Hypothalamus (tissue), 51 donors: Measurements from ENCODE around the gene ZER1.
A peak's percentile ranks its signal among the peaks of the same experiment; 100 is the strongest.

ENCODE experiments used
- DNase-seq, 51 donors: peaks; one replicate each; lab custom pipeline; 2025; lab: John Stamatoyannopoulos, UW

Gene ZER1

DNA sequence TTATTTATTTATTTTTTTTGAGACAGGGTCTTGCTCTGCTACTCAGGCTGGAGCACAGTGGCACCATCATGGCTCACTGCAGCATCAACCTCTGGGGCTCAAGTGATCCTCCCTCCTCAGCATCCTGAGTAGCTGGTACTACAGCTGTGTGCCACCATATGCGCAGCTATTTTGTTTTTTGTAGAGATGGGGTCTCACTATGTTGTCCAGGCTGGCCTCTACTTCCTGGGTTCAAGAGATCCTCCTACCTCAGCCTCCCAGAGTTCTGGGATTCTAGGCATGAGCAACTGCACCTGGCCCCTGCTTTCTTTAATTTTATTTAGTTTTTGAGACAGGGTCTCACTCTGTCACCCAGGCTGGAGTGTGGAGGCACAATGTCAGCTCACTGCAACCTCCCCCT is 28.3 kb downstream of the ZER1 start:
- no peak for DNase-seq

DNA sequence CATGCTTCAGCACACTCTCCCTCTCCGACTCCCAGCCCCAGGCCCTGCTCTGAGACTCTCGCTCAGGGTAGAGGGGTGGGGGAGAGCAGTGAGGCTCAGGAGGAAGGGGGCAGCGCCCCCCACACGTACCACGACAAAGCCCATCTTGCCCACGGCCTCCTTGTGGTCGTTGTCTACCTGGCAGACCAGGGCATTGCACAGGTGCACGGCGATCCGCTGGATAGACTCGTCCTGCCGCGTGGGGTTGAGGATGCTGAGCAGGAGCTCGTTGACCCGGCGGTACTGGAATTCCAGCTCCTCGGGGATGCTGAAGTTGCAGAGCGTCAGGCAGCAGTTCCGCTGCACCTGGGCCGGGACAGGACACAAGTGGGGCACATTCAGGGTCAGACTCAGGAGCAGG is 29.3 kb downstream of the ZER1 start:
- no peak for DNase-seq

DNA sequence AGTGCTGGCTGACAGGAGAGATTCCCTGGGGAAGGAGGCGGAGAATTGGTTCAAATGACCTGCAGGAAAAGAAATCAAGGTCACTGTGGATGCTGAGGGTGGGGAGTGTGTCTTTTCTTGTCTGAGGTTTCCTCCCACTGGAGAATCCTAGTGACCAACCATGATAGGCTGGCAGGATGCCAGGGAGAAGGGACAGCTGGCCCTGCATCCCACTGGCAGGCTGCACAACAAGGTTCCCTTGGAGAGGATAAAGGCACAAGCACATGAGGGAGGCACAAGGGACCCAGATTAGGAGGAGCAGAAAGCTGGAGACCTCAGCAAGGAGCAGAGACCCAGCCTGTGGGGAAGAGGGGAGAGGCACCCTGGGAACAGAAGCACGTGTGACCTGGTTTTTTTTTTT is 36.4 kb downstream of the ZER1 start:
- peak in 20 of 51 donors; percentile 10 to 55 (median 28) for DNase-seq

DNA sequence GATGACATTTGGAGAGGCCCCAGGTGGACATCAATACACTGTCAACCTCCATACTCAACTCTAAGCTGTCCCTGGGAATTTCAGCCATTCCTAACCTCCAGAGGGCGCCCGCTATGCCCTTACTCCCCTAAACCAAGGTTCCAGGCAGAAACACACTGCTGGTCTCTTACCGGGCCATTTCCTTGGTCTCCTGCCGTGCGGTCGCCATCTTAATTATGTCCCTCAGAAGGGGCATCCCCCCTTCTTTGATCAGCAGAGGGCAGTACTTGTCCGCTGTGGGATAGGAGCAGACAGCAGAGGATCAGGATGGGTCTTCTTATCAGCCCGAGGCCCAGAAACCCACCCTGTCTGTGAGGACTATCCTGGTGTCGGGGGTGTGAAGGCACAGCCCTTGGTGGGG is 38.5 kb downstream of the ZER1 start:
- DNase-seq: peak in 33 of 51 donors; percentile 7 to 61 (median 32)

DNA sequence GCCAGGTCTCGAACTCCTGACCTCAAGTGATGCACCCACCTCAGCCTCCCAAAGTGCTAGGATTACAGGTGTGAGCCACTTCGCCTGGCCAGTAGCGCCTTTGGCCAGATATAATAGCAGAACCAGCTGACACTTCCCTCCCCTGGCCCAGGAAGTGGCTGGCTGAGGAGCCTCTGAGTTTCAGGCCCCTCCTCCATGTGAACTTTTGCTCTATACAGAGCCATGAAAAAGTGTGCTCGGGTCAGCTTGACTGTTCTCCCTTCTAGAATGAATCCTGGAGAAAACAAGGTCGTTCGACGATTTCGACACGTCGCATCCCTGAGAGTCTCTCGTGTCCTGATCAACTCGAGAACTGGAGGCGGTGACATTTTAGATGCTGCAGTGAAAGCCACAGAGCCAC is 39.2 kb downstream of the ZER1 start:
- DNase-seq: no peak

DNA sequence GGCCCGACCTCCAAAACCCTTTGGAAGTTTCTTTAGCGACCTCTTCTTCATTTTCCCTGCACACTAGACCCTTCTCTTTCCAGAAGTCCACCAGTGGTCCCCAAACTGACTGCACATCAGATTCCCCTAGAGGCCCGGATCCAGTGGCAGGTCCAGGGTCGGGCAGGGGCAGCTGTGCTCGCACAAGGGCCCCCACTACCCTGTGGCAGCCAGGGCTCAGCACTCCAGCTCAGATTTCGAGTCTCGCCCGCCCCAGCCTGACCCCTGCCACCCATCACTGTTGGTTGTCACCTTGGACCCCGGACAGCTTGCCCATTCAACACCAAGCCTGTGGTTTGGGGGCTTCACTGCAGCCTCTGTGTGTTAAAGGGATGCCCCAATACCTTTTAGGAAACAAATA is 40.0 kb downstream of the ZER1 start:
- DNase-seq: no peak

DNA sequence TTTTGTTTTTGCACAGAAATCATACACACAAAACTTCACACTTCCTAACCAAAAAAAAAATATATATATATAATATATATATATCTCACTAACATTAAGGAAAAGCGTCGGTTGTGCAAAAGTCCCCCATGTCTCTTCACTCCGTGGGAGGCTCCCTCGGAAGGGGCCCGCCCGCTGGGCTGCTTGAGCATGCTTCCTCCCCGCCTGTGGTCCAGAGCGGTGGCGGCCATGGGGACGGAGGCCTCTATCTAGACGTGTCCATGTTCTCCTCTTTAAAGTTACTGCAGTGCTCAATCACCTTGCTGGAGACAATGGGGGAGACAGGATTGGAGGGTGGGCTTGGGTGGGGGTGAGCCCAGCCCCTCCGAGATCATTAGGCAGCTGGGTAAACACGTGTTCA is 40.6 kb downstream of the ZER1 start:
- DNase-seq: no peak

DNA sequence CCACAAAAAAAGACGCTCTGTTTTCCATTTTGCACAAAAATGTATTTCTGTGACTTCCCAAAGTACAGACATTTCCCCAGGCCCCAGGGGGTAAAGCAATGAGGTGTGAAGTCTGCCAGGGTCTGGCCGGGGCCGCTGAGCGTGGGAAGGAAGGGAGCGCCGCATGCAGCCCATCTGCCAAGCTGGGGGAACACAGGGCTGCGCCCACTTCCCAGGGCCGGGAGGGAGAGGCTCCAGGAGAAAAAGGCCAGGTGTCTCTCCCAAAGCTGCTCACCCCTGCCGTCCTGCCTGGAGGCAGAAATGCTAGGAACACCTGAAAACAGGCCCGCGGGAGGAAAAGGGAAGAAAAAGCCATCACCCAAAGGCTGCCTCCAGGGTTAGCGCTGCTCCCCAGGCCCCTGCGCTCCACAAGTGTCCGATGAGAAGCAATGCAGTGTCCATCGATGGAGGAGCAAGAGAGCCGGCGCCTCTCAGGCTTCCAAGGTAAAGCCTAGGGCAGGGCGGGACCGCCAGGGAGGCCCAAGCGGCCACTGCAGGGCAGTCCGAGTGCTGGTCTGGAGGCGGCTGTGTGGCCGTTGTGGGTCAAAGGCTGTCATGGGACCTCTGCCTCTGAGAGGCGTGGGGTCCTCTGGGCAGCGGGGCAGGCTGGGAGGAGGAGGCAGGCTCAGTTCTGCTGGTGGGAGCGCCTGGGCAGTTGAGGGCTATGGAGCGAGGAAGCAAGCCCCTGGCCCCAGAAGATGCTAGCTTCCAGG is 41.8 kb downstream of the ZER1 start:
- no peak for DNase-seq

DNA sequence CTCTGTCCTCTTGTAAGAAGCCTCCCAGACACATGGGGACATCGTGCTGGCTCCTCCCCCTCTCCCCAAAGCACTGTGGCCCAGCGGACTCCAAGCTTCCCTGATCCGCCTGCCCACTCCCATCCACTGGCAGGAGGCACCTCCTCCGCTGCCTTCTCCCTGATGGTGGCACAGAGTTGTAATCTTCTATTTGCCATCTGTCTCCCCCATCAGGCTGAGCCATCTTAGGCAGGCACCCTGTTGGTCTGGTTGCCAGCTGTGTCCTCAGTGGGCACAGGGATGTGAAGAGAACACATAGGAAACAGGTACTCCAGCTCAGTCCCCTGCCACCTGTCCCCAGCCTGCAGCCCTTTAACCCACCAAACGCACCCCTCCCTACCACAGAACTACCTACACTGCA is 42.4 kb downstream of the ZER1 start:
- DNase-seq: no peak

DNA sequence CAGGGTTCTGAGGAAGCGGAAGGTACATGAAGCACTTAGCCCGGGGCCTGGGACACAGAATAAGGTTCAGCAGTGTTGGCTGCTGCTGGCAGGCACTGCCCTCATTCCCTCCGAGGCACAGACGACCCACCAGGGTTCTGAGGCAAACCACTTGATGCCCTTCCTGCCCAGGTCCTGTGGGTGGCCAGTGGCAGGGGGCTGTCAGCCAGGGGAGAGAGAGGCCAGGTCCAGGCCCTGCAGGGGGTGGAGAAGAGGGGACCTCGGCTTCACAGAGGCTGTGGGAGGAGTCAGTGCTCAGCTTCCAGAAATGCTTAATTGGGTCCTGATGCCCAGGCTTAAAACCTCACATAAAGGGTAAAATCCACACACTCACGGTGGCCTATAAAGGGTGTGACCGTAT is 43.4 kb downstream of the ZER1 start:
- DNase-seq: no peak

DNA sequence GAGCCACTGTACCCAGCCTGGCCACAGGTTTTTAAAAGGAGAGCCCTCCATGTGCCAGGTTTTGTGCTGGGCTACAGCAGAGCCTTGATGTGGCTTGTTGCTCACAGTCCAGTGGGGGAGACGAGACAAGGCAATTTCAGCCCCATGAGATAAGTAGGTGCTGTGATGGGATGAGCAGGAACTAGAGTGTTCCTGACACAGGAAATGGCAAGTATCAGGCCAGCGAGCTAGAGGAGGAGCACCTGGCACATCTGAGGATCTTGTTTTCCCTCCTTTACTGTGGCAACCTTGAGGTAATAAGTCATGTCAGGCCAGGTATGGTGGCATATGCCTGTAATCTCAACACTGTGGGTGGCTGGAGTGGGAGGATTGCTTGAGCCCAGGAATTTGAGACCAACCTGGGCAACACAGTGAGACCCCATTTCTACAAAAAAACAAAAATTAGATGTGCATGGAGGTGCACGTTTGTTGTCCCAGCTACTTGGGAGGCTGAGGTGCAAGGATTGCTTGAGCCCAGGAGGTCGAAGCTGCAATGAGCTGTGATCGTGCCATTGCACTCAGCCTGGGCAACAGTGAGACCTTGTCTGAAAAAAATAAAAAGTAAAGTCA is 44.0 kb downstream of the ZER1 start:
- no peak for DNase-seq

DNA sequence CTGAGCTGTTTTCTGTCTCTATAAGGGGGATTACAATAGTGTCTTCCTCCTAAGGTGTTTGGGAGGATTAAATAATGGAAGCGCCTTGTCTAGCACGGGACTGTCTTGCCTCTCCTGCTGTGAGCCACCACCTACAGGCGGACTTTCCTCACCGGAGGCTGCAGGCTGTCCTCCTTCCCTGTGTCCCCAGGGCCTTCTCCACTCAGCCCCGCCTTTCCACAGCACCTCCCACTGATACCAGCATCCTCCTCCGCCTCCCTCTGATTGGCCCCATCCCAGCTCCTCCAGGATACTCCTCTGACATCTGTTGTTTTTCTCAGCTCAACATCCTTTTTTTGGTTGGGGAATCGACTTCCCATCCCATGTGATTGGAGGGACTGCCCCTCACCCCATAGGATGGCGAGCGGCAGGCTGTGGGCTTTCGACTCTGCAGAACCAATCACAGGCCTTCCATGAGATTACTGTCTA is 46.9 kb downstream of the ZER1 start:
- DNase-seq: peak in 22 of 51 donors; percentile 4 to 52 (median 31)

DNA sequence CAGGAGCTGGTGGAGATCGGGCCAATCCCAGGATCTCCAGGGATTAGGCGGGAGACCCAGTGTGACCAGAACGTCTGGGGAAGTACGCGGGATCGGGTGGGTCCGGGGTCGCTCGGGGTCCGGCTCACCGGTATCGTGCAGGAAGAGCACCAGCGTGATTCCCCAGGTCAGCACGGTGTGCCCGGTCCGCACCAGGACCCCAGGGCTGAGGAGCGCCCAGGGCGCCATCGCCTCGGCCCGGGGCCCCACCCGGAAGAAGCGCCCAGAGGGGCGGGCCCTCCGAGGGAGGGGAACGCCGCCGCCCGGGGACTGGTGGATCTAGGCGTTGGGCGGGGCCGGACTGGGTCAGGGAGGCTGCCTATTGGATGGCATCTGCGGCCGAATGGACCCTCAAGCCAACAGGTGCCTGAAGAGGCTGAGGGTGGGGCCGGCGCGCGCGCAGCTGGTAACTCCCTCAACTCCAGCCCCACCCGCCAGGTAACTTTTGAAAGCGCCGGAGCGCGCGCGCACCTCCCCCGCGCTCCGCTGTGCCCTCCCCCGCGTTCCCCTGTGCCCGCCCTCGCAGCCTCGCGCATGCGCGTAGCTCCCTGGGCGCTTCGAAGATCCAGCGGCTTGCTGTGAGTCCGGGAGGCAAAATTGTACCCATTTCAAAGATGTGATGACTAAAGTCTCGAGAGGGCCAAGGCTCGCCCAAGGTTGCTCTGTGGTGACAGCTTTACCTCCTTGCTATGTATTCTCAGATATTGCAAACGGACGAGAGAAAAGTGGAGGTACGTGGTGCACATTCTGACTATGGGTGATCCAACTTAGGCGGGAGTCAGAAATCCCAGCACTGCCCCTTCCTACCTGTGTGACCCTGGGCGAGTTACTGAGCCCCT is 47.6 kb downstream of the ZER1 start, which contains the start of gene ZDHHC12:
Gene ZDHHC12, minus strand, starts transcription at position 262 of the 878 bp plus-strand sequence. Its CDS starts 34 bp downstream, at position 228.
- DNase-seq: peak in 50 of 51 donors; percentile 37 to 96 (median 84)

DNA sequence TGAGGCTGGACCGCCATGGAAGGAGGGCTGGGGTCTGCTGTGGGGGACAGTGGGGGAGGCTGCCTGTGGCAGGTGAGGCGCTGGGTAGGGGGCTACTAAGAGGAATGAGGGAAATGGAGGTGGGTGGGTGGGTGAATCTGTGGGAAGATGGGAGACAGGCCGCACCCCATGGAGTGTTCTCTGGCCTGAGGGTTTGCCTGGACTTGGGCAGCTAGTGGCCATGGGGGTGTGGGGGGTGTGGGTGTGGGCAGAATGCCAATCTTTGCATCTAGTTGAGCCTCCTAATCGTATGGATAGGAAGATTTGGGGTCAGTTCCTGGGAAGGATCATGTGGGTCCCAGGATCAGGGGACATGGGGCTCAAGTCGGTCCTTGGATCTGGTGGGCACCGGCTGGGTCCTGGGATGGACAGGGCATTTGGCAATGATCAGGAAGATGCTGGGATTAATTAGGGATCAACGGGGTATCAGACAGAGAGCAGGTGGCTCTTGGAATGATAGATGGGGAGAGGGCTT is 48.3 kb downstream of the ZER1 start:
- no peak for DNase-seq

DNA sequence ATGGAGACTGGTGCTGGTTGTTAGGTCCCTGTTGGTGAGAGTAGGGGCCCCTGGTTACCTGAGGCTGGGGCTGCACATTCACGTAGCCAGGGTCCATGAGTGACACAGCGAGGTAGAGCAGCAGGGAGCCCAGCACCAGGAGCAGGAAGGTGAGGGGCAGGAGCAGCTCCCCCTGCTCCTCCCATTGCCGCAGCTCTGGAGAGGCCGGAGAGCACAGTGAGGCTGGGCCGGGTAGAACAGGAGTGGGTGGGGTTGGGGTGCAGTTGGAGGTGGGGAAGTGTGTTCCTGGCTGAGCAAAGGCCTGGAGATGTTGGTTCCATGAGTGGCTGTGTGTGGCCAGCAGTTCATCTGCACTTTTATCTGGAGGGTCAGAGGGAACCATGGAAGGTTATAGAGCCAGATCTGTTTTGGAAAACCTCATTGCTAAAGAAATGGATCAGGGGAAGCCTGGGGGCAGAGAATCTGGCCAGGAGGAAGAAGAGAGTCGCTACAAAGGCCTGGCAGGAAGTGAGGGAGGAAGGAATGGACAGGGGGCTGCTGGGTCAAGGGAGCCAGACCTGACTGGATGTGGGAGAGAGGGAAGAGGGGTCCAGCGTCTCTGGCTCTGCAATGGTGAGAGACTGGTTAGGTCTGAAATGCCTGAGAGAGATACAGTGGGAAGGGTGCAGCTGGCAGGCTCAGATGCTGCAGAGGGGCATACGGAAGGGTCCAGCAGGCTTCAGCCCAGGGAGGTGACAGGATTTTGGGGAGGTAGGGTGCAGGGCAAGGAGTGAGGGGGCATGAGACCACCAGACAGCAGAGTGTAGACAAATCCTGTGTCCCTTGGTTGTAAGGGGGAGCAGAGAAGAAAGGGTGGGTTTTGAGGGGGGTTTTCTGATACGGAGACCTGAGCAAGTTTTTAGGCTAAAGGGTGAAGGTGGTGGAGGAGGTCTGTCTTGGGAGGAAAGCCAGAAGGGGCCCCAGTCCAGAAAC is 49.1 kb downstream of the ZER1 start:
- DNase-seq: no peak

DNA sequence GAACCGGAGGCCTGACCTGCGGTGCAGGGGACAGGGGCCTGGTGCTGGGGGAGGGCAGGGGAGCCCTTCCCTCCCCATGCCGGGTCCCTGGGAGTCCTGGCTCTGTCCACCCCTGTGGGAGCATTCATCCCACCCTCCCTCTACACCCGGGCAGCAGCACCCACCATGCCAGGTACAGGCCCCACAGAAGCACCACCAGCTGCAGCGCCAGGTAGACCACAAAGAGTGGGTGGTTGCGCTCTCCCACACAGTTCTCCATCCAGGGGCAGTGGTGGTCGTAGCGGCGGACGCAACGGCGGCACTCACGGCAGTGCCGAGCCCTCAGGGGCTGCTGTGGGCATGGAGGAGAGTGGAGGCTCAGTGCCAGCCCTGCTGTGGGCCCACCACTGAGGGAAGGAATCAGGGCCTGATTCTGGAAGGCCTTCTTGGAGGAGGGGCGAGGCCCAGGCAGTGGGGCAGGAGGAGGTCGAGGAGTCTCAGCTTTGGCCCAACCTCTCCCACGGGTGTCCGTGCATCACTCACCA is 50.2 kb downstream of the ZER1 start:
- DNase-seq: no peak

DNA sequence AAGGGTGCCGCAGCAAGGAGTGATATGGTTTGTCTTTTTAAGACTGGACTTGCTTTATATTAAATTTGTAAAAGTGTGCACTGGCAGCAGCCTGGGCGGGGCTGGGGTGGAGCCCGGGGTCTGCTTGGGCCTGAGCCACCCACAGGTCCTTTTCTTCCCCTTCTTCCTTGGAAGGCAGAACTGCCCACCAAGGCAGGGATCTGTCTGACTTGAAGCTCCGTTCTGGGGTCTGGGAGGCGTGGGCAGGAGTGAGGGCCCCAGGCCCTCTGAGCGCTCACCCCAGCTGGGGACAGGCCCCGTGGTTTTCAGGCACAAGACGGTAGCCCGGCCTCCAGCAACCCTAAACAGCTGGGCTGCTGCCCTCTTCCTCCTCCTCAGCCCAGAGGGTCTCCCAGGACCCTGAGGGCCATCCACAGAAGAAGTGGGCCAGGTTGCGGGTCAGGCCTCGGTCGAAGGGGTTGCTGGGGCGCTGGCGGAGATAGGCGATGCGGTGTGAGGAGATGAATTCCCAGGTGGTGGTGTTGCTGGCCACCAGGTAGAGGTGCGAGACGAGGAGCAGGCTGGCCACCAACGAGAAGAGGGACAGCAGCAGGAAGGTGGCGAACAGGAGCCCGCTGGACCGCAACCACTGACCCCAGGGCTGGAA is 50.8 kb downstream of the ZER1 start:
- no peak for DNase-seq

DNA sequence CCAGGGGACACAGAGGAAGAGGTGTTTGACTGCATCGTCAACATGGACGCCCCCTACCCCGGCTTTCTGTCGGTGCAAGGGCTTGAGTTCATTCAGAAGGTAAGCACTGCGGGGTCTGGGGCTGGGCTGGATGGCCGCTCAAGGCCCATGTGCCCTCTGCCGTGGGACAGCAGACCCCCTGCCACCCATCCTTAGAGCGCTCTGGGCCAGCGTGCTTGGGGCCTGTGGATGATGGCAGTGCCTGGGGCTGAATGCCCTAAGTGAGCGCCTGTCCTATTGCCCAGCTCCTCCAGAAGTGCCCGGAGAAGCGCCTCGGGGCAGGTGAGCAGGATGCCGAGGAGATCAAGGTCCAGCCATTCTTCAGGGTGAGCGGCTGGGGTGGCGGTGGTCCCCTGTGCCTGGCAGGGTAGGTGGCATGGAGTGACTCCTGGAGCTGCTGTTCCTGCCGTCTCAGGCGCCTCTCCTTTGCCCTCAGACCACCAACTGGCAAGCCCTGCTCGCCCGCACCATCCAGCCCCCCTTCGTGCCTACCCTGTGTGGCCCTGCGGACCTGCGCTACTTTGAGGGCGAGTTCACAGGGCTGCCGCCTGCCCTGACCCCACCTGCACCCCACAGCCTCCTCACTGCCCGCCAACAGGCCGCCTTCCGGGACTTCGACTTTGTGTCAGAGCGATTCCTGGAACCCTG is 51.7 kb downstream of the ZER1 start:
- no peak for DNase-seq
